ENCODE measurements around the gene IL17RA.
A peak's percentile ranks its signal among the peaks of the same experiment; 100 is the strongest.

IL17RA gene

GRCh38 chr22:17158176-17158567 is 73.4 kb downstream of the IL17RA start:
- peak overlapping the region; percentile 91 for H3K9ac ChIP-seq (ENCODE audit: low read depth, low read length)
- H3K9me3 ChIP-seq (ENCODE audit: control insufficient read depth, insufficient read depth, low read length) = no peaks in the 10 kb centered on the region
- H3K36me3 ChIP-seq (ENCODE audit: insufficient read depth, low read length) = no peaks in the 10 kb centered on the region
- H3K4me1 ChIP-seq (ENCODE audit: insufficient read depth, low read length) = peaks cover 6% of the 10 kb centered on the region; the same call in 1 of the 2 replicates

GRCh38 chr22:17158568-17159503 is 74.0 kb downstream of the IL17RA start, which contains the start of gene HDHD5:
Gene HDHD5, minus strand, starts transcription at chr22:17159277. Its CDS starts 26 bp downstream, at chr22:17159251.
- no peaks in the 10 kb centered on the region for H3K36me3 ChIP-seq (ENCODE audit: insufficient read depth, low read length)
- H3K9ac ChIP-seq (ENCODE audit: low read depth, low read length) = peak within 1 kb of the TSS; percentile 91
- H3K9me3 ChIP-seq (ENCODE audit: control insufficient read depth, insufficient read depth, low read length) = no peaks in the 10 kb centered on the region
- H3K4me1 ChIP-seq (ENCODE audit: insufficient read depth, low read length) = peaks cover 6% of the 10 kb centered on the region; the same call in 1 of the 2 replicates

- peak overlapping the region; percentile 91 for H3K9ac ChIP-seq (ENCODE audit: low read depth, low read length)
- peaks cover 6% of the 10 kb centered on the region; the same call in 1 of the 2 replicates for H3K4me1 ChIP-seq (ENCODE audit: insufficient read depth, low read length)
- H3K9me3 ChIP-seq (ENCODE audit: control insufficient read depth, insufficient read depth, low read length) = no peaks in the 10 kb centered on the region
- no peaks in the 10 kb centered on the region for H3K36me3 ChIP-seq (ENCODE audit: insufficient read depth, low read length)
These were observed 74.7 kb downstream of the IL17RA start for GRCh38 chr22:17159504-17159951.

GRCh38 chr22:17161991-17162390 is 77.2 kb downstream of the IL17RA start:
- no peak overlapping the region for H3K9ac ChIP-seq (ENCODE audit: low read depth, low read length)
- H3K9me3 ChIP-seq (ENCODE audit: control insufficient read depth, insufficient read depth, low read length) = no peaks in the 10 kb centered on the region
- H3K36me3 ChIP-seq (ENCODE audit: insufficient read depth, low read length) = no peaks in the 10 kb centered on the region
- H3K4me1 ChIP-seq (ENCODE audit: insufficient read depth, low read length) = peaks cover 6% of the 10 kb centered on the region; the same call in 1 of the 2 replicates

GRCh38 chr22:17162731-17163130 is 77.9 kb downstream of the IL17RA start:
- peaks cover 4% of the 10 kb centered on the region; the same call in 1 of the 2 replicates for H3K4me1 ChIP-seq (ENCODE audit: insufficient read depth, low read length)

GRCh38 chr22:17164392-17165024 is 79.7 kb downstream of the IL17RA start:
- H3K9me3 ChIP-seq (ENCODE audit: control insufficient read depth, insufficient read depth, low read length) = no peaks in the 10 kb centered on the region
- H3K9ac ChIP-seq (ENCODE audit: low read depth, low read length) = no peak overlapping the region
- H3K4me1 ChIP-seq (ENCODE audit: insufficient read depth, low read length) = peaks cover 4% of the 10 kb centered on the region; the same call in 1 of the 2 replicates
- H3K36me3 ChIP-seq (ENCODE audit: insufficient read depth, low read length) = no peaks in the 10 kb centered on the region

More at GRCh38 chr22:17162731-17163130, 77.9 kb downstream of the IL17RA start:
- Histone ChIP-seq H3K36me3 (ENCODE audit: insufficient read depth, low read length) (no peaks in the 10 kb centered on the region), H3K9me3 (ENCODE audit: control insufficient read depth, insufficient read depth, low read length) (no peaks in the 10 kb centered on the region), H3K9ac (ENCODE audit: low read depth, low read length) (no peak overlapping the region)

Measured in ES-I3 (cell line).